ENCODE data around the gene SYTL3. TPM values are rescaled to one million over a fixed set of nuclear protein-coding genes. Genes with fewer than 3 reads are reported as not detected.

The SYTL3 gene
- total and polyA plus RNA-seq, 9 of the 15 experiments (the other 6 are each of a cell fraction or from before 2014, with no cell fraction given): 0.04 to 0.46 (median 0.17) TPM; not detected in 1

GRCh38 chr6:158631678-158632537 lies 17.9 kb upstream of the SYTL3 start:
- Histone ChIP-seq H2AFZ (ENCODE audit: low read depth, low read length) (no peak overlapping the region), H3K79me2 (ENCODE audit: control insufficient read depth, insufficient read depth, low read length) (no peaks in the 10 kb centered on the region), H3K4me2 (ENCODE audit: insufficient read depth, low read length) (peak overlapping the region; percentile 39), H3K9ac (ENCODE audit: insufficient read depth in 1 of 2, low read depth in 2 of 2, low read length in 2 of 2) (peak overlapping the region in 1 of 2 experiments; percentile 59; a peak in 2 of 4 replicates), H3K4me1 (replicated peaks in 1 of 2; ENCODE audit: control insufficient read depth in 2 of 2, insufficient read depth in 2 of 2, low read length in 2 of 2) (peaks cover 17 to 21% of the 10 kb centered on the region in 2 experiments), H3K9me1 (ENCODE audit: control insufficient read depth, insufficient read depth, low read length) (no peaks in the 10 kb centered on the region), H3K27ac (ENCODE audit: extremely low read depth, low read depth, low read length) (peak overlapping the region; percentile 51; the same call in 2 of the 3 replicates), H3K27me3 (ENCODE audit: control insufficient read depth in 2 of 2, insufficient read depth in 2 of 2, low read length in 2 of 2) (no peaks in the 10 kb centered on the region), H3K4me3 (no peak overlapping the region), H3K36me3 (ENCODE audit: control insufficient read depth, insufficient read depth, low read length) (peaks cover 93% of the 10 kb centered on the region), H3K9me3 (replicated peaks; ENCODE audit: control insufficient read depth, insufficient read depth, low read depth, low read length) (no peaks in the 10 kb centered on the region), H4K20me1 (replicated peaks; ENCODE audit: control insufficient read depth, insufficient read depth, low read length) (peaks cover 12% of the 10 kb centered on the region)
- in situ Hi-C loops (cut with MboI) (no loop called here), intact Hi-C loops (cut with micrococcal nuclease) (no loop called here)
- FAIRE-seq (peak; percentile 97), ATAC-seq (peak; percentile 89), DNase-seq (ENCODE audit: extremely low read depth in 1 of 4, low spot score in 3 of 4) (peak; percentile 80 to 90 (median 86))
- WGBS (ENCODE audit: insufficient coverage, low coverage, missing lambda C conversion rate): 31% methylated on average over 19 of the region's 19 CpGs
- POLR2A ChIA-PET: interaction anchor here (1.0 kb wide), 2 partner anchors 13 to 16 kb away, joined by 3 to 4 read pairs; partner anchors contain the start of gene DYNLT1
- BruUV-seq (replicated peaks): no TSS peak
- CTCF ChIA-PET (ENCODE audit: low intra/inter-chr PET ratio): no interaction called here
- TF ChIP-seq MEIS2 (IDR thresholded peaks at IDR 0.05; ENCODE audit: partially characterized antibody) (peak; percentile 74), RUNX1 (IDR thresholded peaks at IDR 0.05; ENCODE audit: low read depth) (no peak), SMAD3 (CRISPR knock-in tag; conservative IDR thresholded peaks at IDR 0.05) (no peak), EP300 (IDR thresholded peaks at IDR 0.05; ENCODE audit: low read length) (peak; percentile 55; the same call in 1 of the 2 replicates), ZBTB40 (IDR thresholded peaks at IDR 0.05) (no peak), ZBTB40 (CRISPR knock-in tag; IDR thresholded peaks at IDR 0.05) (no peak), SOX6 (IDR thresholded peaks at IDR 0.05) (peak; percentile 49), ZNF444 (CRISPR knock-in tag; IDR thresholded peaks at IDR 0.05) (no peak), CBFA2T3 (IDR thresholded peaks at IDR 0.05) (peak; percentile 85), ZNF695 (CRISPR knock-in tag; IDR thresholded peaks at IDR 0.05) (no peak), ZBTB12 (CRISPR knock-in tag; IDR thresholded peaks at IDR 0.05) (peak; percentile 41; the same call in 1 of the 2 replicates), NR2C1 (IDR thresholded peaks at IDR 0.05) (peak; percentile 27; the same call in 1 of the 2 replicates), NR2C1 (tag; IDR thresholded peaks at IDR 0.05) (no peak)

Data from K562 (cell line).